Transverse colon (tissue), 3 donors: ENCODE measurements around the gene CCDC9B.

Source experiments
- CTCF ChIP-seq, 5 experiments: fragments of 200-600 bp in 3 of 5; fragments of 450-650 bp in 2 of 5; sonication (generic) in 3 of 5; IDR thresholded peaks; 1 replicate in 2 of 5; 2 replicates in 3 of 5; pipeline ENCODE4 v1.5.1; 2016 to 2017; ENCODE audit warnings: antibody characterized with exemption in 5 of 5, inconsistent platforms in 3 of 5, mild to moderate bottlenecking in 2 of 5, moderate library complexity in 1 of 5
- EP300 ChIP-seq: sonication (generic); formaldehyde crosslinking; IDR thresholded peaks from one replicate; pipeline ENCODE4 v1.6.1; 2017; ENCODE audit warnings: antibody characterized with exemption, low read depth
- POLR2A ChIP-seq: fragments of 450-650 bp; IDR thresholded peaks from one replicate; pipeline ENCODE4 v1.6.1; 2016; ENCODE audit warnings: antibody characterized with exemption, mild to moderate bottlenecking, moderate library complexity

DNA sequence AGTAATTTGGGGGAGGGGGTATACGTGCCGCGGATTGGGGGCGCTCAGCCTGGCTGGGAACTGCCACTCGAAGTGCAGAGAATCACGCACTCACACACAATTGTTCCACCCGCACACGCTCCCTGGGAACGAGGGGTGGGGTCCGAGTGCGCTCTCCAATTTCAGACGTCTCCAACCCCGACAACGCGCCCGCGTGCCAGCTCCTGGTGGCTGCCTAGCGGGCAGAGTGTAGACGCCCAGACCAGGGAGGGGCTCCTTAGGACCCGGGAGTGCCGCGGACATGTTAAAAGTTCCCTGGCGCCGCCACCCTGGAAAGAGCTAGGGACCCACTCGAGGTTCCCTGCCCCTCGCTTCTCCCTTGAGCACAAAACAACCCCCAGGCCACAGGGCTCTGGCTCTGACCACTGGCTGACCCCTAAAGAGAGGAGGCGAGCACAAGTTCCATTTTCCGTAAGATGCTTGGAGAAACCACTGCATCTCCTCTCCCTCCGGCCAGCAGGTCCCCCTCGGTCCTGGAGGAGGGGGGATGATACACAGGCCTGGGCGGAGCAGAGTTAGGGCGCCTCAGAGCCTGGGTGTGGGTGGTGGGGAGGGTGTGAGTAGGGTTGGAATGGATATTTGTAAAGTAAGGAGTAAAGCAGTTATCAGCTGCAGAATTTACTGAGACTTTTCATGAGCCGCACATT, 57.0 kb downstream of the CCDC9B start:
- TF ChIP-seq CTCF (IDR thresholded peaks at IDR 0.05) (no peak), POLR2A (no peak), EP300 (no peak)
